22Rv1 (cell line): Measurements from ENCODE around the gene GREB1.

Experiments
- H3K27ac ChIP-seq: fragments of 450-650 bp; 2 replicates; pipeline ENCODE4 v1.5.1; 2017
- CTCF ChIP-seq: fragments of 450-650 bp; IDR thresholded peaks from 2 replicates; pipeline ENCODE4 v1.5.1; 2017; ENCODE audit warnings: mild to moderate bottlenecking
- ZFX ChIP-seq: fragments of 450-650 bp; IDR thresholded peaks from 2 replicates; pipeline ENCODE4 v1.6.1; 2017; ENCODE audit warnings: antibody characterized with exemption, borderline replicate concordance

The GREB1 gene

GRCh38 chr2:11669454-11670291 is 135.8 kb downstream of the GREB1 start, which contains the start of gene NTSR2:
Gene NTSR2, minus strand, starts transcription at chr2:11670195. Its CDS starts 66 bp downstream, at chr2:11670129.
- no peak for TF ChIP-seq ZFX
- no peak; the same call in 1 of the 2 replicates for TF ChIP-seq CTCF
- H3K27ac ChIP-seq: no peak within 1 kb of the TSS

DNA sequence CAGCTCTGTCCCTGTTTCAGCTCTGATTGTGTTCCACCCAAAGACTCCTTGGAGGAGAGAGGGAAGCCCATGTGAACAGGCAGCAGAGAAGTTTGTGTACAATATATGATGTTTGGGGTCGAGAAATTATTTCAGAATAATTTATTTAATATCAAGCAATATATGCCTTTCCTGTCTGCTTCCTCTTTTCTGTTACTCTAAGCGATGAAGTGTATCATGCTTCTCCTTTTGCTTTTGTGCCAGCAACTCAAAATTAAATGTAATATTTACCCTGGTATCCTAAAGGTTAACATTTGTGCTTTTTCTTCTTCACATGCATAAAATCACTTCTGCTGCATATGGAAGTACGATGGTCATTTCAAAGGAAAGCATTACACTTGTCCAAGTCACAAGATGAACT is 138.6 kb downstream of the GREB1 start:
- no peak for TF ChIP-seq CTCF
- no peak for TF ChIP-seq ZFX
- H3K27ac ChIP-seq: no peak overlapping the region

GRCh38 chr2:11674983-11675382 is 141.1 kb downstream of the GREB1 start:
- TF ChIP-seq ZFX: no peak
- no peak for TF ChIP-seq CTCF
- no peak overlapping the region for H3K27ac ChIP-seq

- no peak overlapping the region for H3K27ac ChIP-seq
- TF ChIP-seq CTCF (no peak), ZFX (no peak)
These were observed 141.7 kb downstream of the GREB1 start for GRCh38 chr2:11675423-11676112.

- no peak for TF ChIP-seq CTCF
- TF ChIP-seq ZFX: no peak
- no peak overlapping the region for H3K27ac ChIP-seq
These were observed 142.8 kb downstream of the GREB1 start for GRCh38 chr2:11676640-11677039.

GRCh38 chr2:11677136-11678055 is 143.6 kb downstream of the GREB1 start:
- TF ChIP-seq ZFX (no peak), CTCF (no peak)
- H3K27ac ChIP-seq: no peak overlapping the region
